GM12864 (cell line): ENCODE results near the gene PPP6R3.

ENCODE experiments used
- DNase-seq: peaks from one replicate; pipeline ENCODE4 v3.0.0-alpha.2; 2011; ENCODE audit warnings: low read depth
- H3K4me3 ChIP-seq: 2 replicates; pipeline ENCODE4 v1.5.1; 2011; ENCODE audit warnings: mild to moderate bottlenecking, low read depth, low read length, control low read depth
- TF ChIP-seq, protein P1 (sequence below): IDR thresholded peaks from 2 replicates; pipeline ENCODE4 v1.5.1; 2011; ENCODE audit warnings: low read depth, mild to moderate bottlenecking, moderate library complexity, low read length, control low read depth, inconsistent platforms; ENCODE audit errors: missing control alignments

The PPP6R3 gene

DNA sequence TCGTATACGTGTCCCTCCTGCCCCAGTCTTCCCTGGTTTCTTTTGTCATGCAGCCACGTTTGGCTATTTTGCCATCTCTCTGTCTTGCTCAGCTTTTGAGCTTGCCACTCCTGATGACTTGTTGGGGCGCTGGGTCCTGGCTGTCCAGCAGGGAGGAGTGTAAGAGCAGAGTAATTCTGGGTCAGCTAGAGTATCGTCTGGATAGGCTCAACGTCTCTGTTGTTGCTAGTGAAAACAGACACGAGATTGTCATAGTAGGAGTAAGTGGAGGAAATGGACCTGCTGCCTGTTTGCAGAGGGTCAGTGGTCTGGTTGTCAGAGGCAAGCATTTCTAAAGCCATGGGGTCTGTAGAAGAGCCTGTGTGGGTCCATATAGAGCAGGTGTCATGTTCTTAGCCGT is 83.0 kb downstream of the PPP6R3 start:
- TF ChIP-seq, protein P1, sequence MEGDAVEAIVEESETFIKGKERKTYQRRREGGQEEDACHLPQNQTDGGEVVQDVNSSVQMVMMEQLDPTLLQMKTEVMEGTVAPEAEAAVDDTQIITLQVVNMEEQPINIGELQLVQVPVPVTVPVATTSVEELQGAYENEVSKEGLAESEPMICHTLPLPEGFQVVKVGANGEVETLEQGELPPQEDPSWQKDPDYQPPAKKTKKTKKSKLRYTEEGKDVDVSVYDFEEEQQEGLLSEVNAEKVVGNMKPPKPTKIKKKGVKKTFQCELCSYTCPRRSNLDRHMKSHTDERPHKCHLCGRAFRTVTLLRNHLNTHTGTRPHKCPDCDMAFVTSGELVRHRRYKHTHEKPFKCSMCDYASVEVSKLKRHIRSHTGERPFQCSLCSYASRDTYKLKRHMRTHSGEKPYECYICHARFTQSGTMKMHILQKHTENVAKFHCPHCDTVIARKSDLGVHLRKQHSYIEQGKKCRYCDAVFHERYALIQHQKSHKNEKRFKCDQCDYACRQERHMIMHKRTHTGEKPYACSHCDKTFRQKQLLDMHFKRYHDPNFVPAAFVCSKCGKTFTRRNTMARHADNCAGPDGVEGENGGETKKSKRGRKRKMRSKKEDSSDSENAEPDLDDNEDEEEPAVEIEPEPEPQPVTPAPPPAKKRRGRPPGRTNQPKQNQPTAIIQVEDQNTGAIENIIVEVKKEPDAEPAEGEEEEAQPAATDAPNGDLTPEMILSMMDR: no peak
- H3K4me3 ChIP-seq: no peak overlapping the region
- no peak for DNase-seq

DNA sequence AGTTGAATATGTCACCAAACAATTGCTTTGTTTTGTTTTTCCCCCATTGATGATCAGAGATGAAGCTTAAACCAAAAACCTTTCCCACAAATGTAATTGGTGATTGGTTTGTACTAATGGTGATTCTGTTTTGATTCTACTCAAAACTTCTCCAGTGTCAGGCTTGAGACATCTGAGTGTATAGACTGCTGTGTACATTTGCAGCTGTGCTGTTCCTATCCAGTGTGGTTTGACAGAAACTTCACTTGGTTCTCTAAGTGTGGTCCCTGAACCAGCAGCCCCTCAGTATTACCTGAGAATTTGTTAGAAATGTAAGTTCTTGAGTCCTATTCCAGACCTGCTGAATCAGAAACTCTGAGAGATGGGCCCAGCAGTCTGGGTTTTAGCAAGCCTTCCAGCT is 84.8 kb downstream of the PPP6R3 start:
- no peak for DNase-seq
- TF ChIP-seq, protein P1: no peak
- no peak overlapping the region for H3K4me3 ChIP-seq

DNA sequence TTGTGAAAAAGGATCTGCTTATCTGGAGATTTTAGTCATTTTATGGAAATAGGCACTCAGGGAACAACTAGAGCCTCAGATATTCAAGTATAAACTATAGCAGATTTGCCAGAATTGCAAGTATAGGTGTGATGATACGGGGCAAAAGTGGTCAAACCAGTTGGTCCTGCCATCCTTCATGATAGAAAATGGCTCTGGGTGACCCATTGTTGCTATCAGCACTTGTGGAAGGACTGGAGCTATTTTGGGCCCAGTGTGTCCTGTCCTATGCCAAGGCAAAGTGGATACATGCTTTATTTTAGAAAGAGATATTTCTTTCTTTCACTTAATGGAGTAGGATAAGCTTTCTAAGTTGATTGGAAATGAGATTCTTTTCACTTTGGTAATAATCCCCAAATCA is 85.2 kb downstream of the PPP6R3 start:
- no peak for DNase-seq
- TF ChIP-seq, protein P1: no peak
- no peak overlapping the region for H3K4me3 ChIP-seq

DNA sequence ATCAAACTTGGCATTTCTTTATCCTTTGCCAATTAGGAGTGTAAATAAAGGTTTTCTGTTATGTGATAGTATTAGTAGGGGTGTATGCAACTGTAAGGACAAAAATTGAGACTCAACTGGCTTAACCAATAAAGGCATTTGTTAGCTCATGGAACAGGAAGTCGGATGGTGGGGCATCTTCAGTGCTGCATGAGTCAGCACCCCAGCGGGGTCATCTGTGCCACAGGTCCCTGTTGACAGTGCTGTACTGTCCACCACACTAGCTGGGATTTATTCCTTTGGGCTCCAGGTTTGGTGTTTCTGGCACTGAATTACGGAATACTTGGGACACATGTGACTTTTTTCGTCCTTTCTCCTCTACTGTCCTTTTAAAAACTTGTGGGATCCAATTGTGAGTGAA is 86.0 kb downstream of the PPP6R3 start:
- DNase-seq: no peak
- H3K4me3 ChIP-seq: no peak overlapping the region
- TF ChIP-seq, protein P1: no peak

DNA sequence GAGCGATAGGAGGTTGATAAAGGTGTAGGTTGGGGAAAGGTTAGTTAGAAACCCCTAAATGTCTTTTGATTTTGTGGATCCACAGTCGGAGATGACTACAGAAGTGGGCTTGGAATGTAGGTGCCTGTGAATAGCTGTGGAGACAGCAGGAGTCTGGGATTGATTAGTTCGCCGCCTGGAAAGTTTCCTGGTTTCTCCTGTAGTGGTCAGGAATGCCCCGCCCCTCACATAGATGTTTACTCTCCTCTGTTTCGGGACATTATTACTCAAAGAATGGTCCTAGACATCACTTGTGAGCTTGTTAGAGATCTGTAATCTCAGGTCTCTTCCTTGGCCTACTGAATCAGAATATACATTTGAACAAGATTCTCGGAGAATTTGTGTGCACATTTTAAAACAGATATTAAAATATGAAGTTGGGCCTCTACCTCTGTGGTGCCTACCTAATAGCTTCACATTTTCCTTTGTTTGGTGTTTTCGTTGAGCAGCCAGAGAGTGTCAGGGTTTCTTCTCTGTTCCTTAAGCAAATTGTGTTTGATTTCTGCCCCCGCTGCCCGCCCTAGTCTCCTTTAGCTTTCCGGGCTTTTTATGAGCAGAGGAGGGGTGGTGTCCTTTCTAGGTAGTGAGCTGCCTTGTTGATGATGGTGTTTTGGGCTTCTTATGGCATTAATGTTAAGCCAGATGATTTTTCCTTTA is 89.4 kb downstream of the PPP6R3 start:
- H3K4me3 ChIP-seq: no peak overlapping the region
- DNase-seq: no peak
- TF ChIP-seq, protein P1: no peak

DNA sequence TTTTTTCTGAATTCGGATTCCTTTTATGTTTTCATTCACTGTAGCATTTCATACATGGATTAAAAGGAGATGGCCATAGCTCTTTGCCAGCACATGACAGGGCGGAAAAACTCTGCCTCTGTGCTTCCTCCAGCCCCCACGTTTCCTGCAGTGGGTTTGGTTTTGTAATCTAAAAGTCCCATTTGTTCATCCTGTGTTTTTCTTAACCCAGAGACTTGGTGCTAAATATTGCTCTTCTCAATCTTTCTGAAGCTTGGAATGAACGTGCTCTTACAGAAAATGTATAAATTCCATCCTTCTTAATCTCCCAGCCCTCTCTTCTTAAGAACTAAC is 89.9 kb downstream of the PPP6R3 start:
- no peak overlapping the region for H3K4me3 ChIP-seq
- TF ChIP-seq, protein P1: no peak
- DNase-seq: no peak

DNA sequence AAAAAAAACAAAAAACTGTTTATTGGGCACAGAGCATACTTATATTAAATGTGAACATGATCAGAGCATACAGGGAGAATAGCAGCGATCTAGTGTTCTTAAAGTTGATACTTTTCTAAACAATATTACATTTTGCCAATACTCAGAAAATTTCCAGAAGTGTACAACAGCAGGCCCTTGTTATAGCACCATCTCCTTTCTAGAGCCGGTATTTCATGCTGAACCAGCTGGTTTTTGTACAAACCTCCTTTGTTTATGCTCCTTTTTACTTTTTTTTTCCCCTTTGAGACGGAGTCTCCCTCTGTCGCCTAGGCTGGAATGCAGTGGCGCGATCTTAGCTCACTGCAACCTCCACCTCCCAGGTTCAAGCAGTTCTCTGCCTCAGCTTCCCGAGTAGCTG is 90.7 kb downstream of the PPP6R3 start:
- TF ChIP-seq, protein P1: no peak
- no peak overlapping the region for H3K4me3 ChIP-seq
- no peak for DNase-seq
